RPMI8226 (cell line): ENCODE results near the gene DTHD1.

Source experiments
- DNase-seq: peaks from one replicate; pipeline ENCODE4 v3.0.0-alpha.2; 2015

DTHD1 gene

DNA sequence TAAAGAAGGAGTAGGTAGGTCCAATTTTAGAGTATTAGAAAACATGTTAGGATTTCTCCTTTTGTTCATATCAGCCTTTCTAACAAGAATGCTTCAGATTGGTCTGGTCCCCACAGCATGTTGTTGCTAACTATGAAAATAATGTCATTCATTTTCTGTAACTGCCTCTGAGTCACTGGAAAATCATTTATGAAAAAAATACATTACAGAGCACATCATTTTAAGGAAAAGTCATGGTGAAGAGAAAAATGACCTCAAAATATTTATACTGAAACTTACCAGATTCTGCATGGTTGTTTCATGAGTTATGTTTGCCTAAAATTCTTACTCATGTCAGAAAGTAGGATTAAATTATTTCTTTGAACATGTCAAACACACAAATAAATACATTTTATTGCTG, 35.2 kb downstream of the DTHD1 start:
- DNase-seq, result no peak

DNA sequence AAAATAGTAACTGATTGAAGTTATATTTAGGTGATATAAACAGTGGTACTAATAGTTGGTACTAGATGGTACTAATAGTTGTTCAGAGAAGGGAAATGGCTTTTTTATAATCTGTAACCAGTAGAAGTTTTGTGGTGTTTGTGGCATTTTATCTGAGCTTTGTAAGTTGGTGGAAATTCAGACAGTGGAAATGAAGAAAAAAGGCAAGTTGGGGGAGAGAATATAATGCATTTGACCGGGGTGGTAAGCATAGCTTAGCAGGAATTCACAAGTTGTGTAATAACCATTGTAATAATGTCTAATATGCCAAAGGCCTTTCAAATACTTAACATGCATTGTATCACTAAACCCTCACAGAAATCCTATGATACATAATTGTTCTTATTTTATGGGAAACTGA, 36.3 kb downstream of the DTHD1 start:
- DNase-seq, result no peak

DNA sequence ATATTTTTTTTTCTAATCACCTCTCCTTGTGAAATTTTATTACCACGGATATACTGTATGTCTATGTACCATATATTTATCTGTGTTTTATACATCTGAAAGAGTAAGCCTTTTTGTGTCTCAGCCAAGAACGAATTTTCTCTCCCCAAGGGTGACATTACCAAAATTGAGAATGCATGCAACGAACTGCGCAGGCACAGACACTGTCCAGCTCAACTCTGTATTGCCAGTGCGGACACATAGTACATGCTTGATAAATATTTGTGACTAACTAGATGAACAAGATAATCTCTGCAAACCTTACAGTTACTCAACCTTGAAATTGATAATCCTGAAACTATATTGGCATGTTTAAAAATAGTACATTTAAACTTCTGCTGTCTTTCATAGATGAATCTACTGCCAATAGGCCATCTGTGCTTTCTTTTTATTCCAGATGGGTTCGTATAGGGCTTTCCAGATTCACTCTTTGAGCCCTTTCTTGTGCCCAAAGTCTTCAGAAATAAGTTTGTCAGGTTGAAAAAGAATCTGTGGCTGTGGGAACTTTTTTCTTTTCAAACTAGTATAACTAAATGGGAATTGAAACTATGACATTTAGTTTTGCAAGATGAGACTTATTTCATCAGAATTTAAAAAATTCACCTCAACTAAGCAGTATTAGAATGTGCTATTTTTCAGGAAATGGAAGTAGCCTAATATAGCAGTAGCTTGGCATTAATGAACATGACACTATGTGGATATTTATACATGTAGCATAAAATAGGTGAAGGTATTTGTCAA, 38.9 kb downstream of the DTHD1 start:
- DNase-seq, result no peak

DNA sequence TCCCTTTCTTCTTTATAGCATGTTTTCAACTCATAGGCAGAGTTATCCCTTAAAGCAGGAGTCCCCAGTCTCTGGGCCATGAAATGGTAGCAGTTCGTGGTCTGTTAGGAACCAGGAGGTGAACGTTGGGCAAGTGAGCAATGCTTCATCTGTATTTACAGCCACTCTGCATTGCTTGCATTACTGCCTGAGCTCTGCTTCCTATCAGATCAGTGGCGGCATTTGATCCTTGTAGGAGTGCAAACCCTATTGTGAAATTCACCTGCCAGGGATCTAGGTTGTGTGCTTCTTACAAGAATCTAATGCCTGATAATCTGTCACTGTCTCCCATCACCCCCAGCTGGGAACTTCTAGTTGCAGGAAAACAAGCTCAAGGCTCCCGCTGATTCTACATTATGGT, 39.8 kb downstream of the DTHD1 start:
- no peak for DNase-seq

DNA sequence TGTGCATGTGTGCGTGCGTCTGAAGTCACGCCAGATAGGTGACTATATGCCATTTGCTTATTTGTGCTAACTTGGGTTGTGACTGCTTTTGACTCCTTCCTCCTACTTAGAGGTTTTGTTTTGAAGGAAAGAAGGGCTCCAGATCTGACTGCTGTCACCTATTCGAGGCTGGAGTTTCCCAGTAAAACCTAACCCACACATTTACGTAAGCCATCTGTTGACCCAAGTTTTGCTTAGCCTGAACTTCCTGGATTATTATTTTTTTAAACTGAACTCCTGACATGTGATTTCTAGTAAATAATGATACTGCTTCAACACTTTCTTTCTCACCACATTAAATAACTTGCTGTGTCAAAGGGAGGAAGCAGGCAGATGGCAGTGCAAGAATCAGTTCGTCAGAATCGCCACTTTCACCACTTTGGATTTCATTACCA, 41.5 kb downstream of the DTHD1 start:
- DNase-seq, result no peak

DNA sequence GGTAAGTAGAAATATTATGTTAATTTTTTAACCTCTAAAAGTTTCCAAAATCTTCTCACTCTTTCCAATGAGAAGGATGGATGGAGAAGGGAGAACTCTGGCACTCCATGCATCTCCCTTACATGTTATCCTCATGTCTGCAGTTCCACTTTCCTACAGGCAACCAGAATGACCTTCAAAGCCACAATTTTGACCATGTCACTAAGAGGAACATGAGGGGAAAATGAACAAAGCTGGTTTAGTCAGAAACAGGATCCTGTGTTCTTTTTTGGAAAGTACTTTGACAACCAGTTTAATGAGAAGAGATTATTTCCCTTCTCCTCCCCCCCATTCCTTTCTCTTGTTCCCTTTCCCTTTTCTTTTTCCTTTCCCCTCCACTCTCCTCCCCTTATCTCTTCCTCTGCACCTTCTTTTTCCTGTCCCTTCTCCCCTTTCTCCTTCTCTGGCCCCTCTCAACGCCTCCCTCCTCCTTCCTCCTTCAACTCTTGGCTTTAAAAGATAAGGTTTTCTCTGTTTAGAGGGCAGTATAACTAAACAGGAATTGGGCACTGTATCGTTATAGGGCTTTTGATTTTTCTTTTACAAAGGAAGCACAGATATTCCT, 42.5 kb downstream of the DTHD1 start:
- no peak for DNase-seq

DNA sequence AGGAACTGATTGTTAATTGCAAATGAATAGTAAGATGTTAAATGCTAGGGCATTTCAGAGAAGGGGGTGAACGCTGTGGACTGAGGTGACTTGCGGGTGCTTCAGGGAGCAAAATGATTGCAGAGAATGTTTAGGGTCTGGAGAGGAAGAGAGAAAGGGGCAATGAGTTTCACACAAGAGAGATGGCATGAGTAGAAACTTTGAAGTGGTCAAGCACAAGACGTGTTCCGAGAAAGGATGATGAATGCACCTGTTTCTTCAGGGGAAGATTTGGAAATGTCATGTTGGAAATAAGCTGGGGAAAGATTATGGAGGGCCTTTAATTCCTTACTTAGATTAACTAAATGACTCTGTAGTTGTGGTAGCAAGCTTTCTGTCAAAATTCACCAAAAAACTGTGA, 43.4 kb downstream of the DTHD1 start:
- DNase-seq, result no peak

DNA sequence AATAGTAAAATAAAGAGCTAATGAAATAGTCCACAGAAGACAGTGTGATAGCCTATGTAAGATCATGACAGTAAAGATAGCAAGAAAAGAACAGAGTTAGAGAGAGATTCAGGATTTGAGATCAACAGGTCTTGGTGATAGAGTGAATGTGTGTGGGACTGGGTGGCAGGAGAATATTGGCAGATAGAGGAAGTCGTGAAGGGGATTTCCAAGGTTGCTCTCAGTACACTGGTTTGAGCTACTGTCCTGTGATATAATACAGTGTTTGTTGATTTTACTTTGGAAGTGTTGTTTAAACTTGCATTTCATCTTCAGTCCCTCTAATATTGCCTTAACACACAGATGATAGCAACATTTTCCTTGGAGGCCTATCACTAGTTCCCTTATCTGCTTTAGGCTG, 44.1 kb downstream of the DTHD1 start:
- no peak for DNase-seq

DNA sequence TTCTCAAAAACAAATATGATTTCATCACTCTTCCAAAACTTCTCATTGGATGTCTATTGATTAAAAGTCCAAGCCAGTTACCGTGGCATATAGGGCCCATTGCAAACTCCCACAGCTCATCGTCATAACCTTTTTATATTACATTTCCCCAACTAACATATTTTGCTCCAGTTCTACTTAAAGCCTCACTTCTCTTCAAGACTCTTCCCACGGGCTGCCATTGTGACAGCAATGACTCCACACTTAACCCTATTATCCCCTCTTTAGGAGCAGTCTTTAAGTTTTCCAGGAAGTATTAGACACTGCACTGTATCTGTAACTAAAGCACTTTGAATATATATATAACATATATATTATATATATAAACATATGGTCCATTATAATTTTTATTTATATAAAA, 44.5 kb downstream of the DTHD1 start:
- no peak for DNase-seq

DNA sequence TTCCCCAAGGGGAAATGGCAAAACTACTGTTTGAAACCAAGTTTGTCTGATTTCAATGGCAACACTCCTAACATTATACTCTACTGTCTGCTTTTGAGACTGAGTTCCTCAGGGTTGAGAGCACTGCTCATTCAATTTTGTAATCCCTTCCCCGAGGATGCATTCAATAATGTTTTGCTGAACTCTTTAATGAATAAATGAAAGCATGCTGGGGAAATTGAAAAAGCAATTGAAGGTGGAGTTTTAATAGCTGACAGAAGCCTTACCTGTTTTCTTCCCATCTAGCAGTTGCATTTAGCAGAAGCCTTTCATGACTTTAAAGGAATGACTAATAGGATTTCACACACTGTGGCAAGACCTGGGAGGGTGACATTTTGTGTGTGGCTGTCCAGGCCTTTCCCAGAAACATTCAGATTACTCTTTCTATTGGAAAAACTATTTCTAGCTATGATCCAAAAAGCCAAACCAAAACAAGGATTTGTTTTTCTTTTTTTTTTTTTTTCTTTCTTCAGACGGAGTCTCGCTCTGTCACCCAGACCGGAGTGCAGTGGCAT, 45.1 kb downstream of the DTHD1 start:
- DNase-seq, result no peak

DNA sequence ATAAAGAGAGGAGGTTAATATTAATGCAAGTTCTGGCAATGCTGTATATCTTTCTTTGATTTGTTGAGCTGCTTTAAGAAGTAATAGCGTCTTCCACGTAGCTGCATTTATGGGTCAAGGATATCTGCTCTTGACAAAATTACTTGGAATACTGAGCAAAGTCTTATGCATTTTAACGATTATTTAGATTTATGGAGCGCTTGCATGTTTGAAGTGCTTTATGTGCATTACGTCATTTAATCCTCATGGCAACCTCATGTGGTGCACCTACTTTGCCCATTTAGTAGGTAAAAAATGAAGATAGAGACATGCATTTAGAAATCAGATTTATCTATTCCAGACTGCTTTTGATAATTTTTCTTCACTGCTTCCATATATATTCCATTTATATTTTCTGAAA, 46.0 kb downstream of the DTHD1 start:
- DNase-seq, result no peak

DNA sequence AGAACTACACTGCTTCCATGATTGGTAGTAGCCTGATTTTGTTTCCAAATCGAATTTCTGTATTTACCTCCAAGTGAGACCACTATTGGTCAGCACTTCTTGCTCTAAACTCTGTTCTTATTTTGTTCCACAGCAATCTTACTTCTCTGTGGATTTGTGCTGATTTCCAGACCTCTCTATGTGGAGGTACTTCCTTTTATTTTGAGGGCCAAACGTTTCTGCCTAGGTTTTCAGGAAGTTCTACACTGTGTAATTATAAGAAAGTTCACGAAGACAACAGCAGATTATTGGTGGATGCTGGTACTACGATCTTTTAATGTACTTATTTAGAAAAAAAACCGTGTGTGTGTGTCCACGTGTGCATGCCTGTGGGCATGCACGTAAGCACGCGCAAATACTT, 46.7 kb downstream of the DTHD1 start:
- no peak for DNase-seq

DNA sequence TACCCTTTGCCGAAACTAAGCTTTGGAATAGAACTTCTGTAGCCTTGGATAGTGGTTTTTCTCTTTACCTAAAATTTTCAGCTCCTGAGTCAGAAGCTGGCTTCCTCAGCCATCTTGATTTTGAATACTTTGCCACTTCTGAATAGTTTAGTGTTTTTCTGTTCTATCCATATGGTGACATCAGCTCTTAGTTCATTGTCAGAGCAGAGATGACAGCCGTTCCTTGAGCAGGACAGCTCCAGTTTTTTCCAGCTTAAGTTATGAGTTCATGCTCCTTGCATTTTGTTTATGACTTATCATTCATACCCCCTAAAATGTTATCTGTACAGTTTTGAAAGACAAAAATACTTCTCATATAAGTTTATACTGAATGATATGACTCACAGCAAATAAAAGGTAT, 47.8 kb downstream of the DTHD1 start:
- DNase-seq, result no peak

DNA sequence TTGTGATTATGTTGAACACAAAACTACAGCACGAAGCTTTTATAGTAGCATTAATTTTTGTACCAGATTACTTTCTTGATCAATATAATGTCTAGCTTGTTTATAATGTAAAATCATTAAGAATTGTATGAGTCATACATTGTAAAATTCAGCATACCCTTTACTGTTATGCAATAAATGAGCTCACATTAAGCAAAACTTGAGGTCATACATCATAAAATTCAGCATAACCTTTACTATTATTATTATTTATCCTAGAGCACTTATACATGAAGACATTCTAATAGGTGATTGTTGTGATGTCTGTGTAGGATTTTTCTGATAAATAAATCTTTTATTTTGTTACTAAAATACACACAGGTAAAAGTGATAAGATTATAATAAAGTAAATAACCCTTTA, 49.4 kb downstream of the DTHD1 start:
- DNase-seq, result no peak

DNA sequence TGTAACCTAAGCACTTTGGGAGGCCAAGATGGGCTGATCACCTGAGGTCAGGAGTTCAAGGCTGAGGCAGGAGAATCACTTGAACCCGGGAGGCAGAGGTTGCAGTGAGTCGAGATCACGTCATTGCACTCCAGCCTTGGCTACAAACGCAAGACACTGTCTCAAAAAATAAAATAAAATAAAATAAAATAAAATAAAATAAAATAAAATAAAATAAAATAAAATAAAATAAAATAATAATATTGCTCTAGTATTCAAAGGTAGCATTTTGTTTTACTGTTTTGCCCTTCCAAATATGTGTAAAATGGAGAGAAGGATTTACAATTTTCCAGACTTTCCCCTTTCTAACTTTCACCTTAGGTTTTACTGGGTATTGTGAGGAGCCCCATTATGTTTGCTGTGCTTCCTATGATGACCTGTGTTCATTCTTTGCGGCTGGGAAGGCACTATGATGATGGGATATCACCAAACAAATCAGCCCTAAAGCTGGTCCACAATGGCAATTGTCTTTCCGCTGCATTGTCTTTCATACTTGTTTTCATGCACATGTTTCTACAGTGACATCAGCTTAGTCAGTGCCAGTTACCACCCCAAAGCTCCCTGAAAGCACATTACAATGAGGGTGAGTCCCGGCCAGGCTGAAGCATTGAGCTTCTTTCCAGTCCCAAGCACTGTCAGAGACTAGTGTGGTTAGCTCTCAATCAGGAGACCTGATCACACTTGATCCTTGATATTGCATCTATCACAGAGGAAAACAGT, 50.8 kb downstream of the DTHD1 start:
- no peak for DNase-seq

DNA sequence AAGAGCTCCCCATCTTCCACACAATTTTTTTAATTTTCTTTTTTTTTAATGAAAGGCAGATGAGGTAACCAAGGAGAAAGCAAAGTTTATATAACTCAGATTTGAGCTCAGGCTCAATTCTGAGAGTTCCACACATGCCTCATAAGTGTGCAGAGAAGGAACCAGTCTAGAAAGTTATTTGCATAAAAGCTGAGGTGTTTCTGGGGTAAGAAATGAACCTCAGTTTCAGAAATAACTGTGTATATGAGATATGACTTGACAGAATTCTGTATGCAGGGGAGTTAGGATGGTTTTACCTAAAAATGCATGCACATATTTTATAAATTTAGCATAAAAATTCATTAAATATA, 51.3 kb downstream of the DTHD1 start:
- no peak for DNase-seq

DNA sequence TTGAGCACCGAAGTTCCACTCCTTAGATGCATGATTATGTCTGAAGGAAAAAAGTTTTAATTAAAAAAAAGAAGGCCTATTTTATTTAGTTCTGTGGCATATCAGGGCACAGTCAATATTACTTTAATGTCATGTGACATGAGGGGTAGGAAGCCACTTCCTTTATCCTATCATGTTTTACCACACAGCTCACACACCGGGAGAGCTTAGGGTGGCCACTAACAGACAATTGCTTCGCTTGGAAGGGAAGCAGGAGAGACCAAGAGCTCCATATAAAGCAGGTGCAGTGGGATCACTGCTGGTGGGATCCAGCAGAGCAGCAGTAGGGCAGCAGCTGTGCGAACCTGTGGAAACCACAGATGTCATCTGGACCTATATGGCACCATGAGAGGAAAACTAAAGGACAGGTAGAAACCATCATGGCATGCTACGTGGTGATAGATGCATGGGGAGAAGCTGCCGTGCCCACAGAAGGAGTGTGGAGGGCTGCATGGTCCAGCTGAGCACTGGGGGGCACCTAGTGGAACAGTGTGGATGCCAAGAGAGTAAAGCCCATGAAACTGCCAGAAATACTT, 52.0 kb downstream of the DTHD1 start:
- DNase-seq, result no peak

DNA sequence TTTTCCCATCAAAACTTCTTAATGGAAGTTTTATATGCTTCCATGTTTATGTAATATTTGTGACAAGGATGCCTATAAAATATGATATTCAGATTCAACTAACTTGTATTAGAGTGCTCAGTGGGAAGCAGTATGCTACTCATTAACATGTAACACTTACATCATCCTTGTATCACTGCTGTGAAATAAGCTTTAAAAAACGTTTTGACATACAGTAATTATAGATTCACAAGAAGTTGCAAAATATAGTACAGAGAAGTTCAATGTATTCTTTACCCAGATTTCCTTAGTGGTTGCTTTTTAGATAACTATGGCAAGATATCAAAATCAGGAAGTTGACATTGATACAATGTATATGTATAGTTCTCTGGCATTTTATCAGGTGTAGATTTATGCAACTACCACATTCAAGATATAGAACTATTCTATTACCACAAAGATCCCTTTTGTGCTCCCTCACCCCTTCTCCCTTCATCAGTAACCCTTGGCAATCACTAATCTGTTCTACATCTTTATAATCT, 56.3 kb downstream of the DTHD1 start:
- DNase-seq, result no peak

DNA sequence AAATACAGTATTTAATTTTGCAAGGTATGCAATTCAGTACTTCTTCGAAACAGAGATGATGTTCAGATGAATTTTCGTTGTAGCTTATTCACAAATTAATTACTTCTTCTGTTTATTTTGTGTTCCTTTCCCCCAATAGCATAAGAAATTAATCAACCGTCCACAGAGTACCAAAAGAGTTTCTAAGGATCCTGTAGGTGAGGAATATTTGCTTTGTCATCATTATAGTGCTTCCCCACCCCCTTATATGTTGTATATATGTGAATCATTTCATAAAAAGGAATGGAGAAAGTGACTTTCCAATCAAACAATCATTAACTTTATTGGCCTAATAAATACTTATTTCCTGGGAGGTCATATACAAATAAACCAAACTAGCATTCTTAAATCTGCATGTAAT, 57.6 kb downstream of the DTHD1 start:
- DNase-seq, result no peak

DNA sequence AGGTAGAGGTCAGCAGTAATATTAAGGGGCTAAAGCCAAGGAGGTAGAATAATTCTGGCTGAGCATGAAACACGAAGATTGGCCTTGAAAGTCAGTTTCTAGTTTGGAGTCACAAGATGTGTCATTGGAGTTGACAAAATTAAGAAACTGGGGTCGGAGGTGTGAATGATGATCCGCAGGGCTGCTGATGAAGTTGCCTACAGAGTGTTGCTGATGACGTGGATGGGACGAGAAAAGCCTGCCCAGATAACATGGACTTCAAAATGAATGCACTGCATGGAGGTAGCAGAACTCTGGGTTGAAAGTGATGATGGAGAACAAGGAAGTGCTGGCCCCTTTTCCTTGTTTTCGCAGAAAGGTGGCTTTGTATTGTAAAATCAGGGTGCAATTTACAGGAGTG, 60.5 kb downstream of the DTHD1 start:
- DNase-seq, result no peak

DNA sequence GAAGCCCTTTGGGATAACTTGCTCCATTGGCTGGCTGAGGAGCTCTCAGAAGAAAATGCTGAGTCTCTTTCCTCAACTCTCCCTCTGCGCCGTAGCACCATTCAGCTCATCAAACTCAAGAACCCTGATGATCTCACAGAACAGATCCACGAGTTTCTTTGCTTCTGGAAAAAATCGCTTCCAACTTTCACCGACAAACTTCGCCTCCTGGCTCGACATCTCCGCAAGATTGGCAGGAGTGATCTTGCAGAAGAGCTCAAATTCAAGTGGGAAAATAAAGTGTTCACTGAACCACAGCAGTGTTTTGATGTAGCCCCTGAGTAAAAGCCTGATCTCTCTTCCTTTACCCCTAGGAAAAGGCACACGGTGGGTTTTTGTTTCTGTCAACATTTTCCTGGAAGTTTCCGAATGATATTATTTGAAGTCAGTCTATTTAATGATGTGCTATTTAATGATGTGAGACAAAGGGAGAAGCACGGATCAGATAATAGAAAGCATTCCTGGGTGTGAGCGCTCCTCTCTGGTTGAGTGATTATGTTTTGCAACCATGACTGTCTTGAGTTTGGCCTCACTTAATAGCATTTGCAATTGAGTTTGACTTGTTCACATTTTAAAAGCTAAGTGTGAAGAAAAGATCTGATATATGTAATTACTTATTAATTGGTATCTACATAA, 62.2 kb downstream of the DTHD1 start:
- DNase-seq, result no peak

DNA sequence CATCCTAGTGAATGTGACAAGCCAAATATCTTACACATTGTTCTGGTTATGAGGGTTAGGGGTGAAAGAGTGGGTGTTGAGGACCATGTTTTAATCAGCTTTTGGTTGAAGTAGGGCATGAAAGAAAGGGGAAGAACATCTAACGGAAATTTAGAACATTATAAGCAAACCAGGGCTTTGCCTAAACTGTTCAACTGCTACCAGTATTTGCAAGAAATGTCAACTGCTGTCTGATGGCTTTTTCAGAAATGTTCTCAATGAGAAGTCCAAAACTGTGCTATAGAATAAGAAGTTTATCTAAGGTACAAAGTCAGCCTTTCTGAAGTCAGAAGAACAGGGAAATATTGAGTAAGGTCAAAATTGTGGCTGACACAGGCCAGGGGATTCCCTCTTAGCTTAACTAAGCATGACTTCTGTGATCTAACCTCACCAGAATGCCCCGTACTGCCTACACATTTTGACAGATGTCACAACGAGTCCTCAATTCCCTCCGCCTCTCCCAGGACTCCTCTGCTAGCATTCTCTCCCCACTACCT, 67.1 kb downstream of the DTHD1 start:
- DNase-seq, result no peak
